Heart left ventricle (tissue), 16 donors: Measurements from ENCODE around the gene HNRNPAB. TPM values are rescaled to one million over a fixed set of nuclear protein-coding genes. Genes with fewer than 3 reads are reported as not detected.
A peak's percentile ranks its signal among the peaks of the same experiment; 100 is the strongest.

Source experiments
- ATAC-seq, 4 donors: fragments of 200-7000 bp; cut with Tn5 transposase; one replicate each; pipeline ENCODE4 v1.9.1; 2020 to 2022; ENCODE audit warnings: moderate library complexity in 4 of 4, mild to moderate bottlenecking in 3 of 4, moderate number of reproducible peaks in 1 of 4
- DNase-seq, 5 donors: peaks; one replicate each; pipeline ENCODE4 v3.0.0-alpha.2; 2020
- H3K27ac ChIP-seq, 12 donors: fragments of 200-600 bp; sonication (generic) in 4 of 12; one replicate each; pipeline versions ENCODE4 v1.5.0 to v1.8.0; 2016 to 2022; ENCODE audit warnings: mild to moderate bottlenecking in 2 of 12
- H3K27me3 ChIP-seq, 9 donors: fragments of 200-600 bp; sonication (generic) in 2 of 9; one replicate each; pipeline versions ENCODE4 v1.5.1 to v1.8.0; 2016 to 2022; ENCODE audit warnings: mild to moderate bottlenecking in 3 of 9
- H3K36me3 ChIP-seq, 9 donors: fragments of 200-600 bp; sonication (generic) in 2 of 9; one replicate each; pipeline versions ENCODE4 v1.5.0 to v1.8.0; 2018 to 2022; ENCODE audit warnings: mild to moderate bottlenecking in 2 of 9
- H3K4me1 ChIP-seq, 12 donors: fragments of 200-600 bp; sonication (generic) in 4 of 12; one replicate each; pipeline versions ENCODE4 v1.5.0 to v1.8.0; 2016 to 2022; ENCODE audit warnings: mild to moderate bottlenecking in 3 of 12
- H3K4me3 ChIP-seq, 12 donors: fragments of 200-600 bp; sonication (generic) in 4 of 12; one replicate each; pipeline versions ENCODE4 v1.5.0 to v1.8.0; 2017 to 2022; ENCODE audit warnings: mild to moderate bottlenecking in 9 of 12, moderate library complexity in 4 of 12
- H3K9me3 ChIP-seq, 12 donors: fragments of 200-600 bp; sonication (generic) in 4 of 12; one replicate each; pipeline versions ENCODE4 v1.5.0 to v1.8.0; 2016 to 2022; ENCODE audit warnings: mild to moderate bottlenecking in 1 of 12
- POLR2A ChIP-seq, 2 donors: fragments of 450-650 bp; IDR thresholded peaks; one replicate each; pipeline ENCODE4 v1.6.1; 2017; ENCODE audit warnings: antibody characterized with exemption in 2 of 2, mild to moderate bottlenecking in 2 of 2, moderate library complexity in 2 of 2
- WGBS, 4 donors: extraction: QIAGEN DNeasy Blood & Tissue Kit in 2 of 4; methylation state at CpG; one replicate each; pipeline versions ENCODE4 v1.1.5 to v1.1.7; 2013 to 2018; 5-methylcytosine and 5-hydroxymethylcytosine counted together
- intact Hi-C, 10 donors: fragments of 100-400 bp; cut with DNase I; formaldehyde crosslinking; loops; one replicate each; pipeline versions ENCODE4 v1.11.1 to v1.14.2; 2022
- polyA plus RNA-seq, 2 donors: library from polyadenylated mRNA; stranded (reverse); fragments of 200-250 nt; gene quantifications; one replicate each; pipeline ENCODE4 v1.2.3, GENCODE V29; 2013
- total RNA-seq, 9 donors: library from RNA; depleted of rRNA in 2 of 9; stranded (reverse); fragments of >200 nt in 2 of 9; fragmentation: NEBNext Ultra II Directional in 3 of 9; extraction: Animal tissue kit (Norgen Biotek cat#: 25700) in 3 of 9; gene quantifications; one replicate each; pipeline versions ENCODE4 v1.1.0 to v1.2.4, GENCODE V29; 2016 to 2023
- TF ChIP-seq, protein P1 (sequence below), 12 donors: fragments of 200-600 bp; sonication (generic) in 4 of 12; IDR thresholded peaks; one replicate each; pipeline versions ENCODE4 v1.5.0 to v1.8.0; 2018 to 2022; ENCODE audit warnings: antibody characterized with exemption in 12 of 12, mild to moderate bottlenecking in 5 of 12
- donor health status: ischemic (EF 13 %, LVEDD 7.1; RV severe dilation, severe dysfunction).
- donor health status: healthy with polysubstance abuse.
- donor health status: DM: no; HTN: yes; CAD: no.
- donor health status: DM: no; HTN: no; CAD: no.
- donor health status: ischemic (EF 25% LVEDD 6.9; RV normal size, moderate dysfunction).
- donor health status: ischemic (EF 25% LVEDD 5.7; RV mildly dilated, moderate dysfunction).
- donor health status: healthy.
- donor health status: DM: yes; HTN: yes; CAD: no.
- donor health status: ischemic (EF 35%, LVEDD 5.7; RV mildly dilated, moderate dysfunction).
- donor health status: nonischemic (EF 11% LVEDD 7.7; RV severe dilation, severe dysfunction).
- donor health status: DM: yes; HTN: yes; CAD: no.
- donor health status: PGD.
- donor health status: ischemic (EF 29% LVEDD 5.4; RV normal size, mild dysfunction).
- donor health status: nonischemic (EF 23%, LVEDD 6.1; RV moderate dilation, normal function).

HNRNPAB gene
- total and polyA plus RNA-seq, 11 donors = 64.2 to 150 (median 86.6) TPM

DNA sequence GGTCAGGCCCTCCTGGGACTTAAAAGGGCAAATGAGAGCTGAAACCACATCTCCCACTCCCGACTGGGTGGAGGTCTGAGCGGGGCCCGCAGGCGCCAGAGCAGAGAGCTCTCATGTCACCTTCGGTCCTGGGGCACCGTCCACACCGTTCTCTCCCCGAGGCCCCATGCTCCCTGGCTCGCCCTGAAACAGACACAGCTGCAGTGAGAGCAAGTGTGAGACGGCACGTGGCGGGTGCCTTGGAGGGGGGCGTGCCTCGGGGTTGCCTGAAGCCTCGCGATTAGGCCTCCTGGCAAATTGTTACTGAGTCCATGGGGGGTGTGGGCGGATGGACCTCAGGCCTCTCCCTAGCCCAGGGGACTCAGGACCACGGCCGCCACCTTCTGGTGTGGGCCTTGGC lies 52.4 kb downstream of the HNRNPAB start:
- TF ChIP-seq, protein P1, sequence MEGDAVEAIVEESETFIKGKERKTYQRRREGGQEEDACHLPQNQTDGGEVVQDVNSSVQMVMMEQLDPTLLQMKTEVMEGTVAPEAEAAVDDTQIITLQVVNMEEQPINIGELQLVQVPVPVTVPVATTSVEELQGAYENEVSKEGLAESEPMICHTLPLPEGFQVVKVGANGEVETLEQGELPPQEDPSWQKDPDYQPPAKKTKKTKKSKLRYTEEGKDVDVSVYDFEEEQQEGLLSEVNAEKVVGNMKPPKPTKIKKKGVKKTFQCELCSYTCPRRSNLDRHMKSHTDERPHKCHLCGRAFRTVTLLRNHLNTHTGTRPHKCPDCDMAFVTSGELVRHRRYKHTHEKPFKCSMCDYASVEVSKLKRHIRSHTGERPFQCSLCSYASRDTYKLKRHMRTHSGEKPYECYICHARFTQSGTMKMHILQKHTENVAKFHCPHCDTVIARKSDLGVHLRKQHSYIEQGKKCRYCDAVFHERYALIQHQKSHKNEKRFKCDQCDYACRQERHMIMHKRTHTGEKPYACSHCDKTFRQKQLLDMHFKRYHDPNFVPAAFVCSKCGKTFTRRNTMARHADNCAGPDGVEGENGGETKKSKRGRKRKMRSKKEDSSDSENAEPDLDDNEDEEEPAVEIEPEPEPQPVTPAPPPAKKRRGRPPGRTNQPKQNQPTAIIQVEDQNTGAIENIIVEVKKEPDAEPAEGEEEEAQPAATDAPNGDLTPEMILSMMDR (IDR thresholded peaks at IDR 0.05) = no peak
- no peak for TF ChIP-seq POLR2A (IDR thresholded peaks at IDR 0.05)
- ATAC-seq (no peak), DNase-seq (peak in 1 of 5 donors; percentile 58)
- Histone ChIP-seq H3K36me3 (no peaks in the 10 kb centered on the region), H3K27me3 (no peaks in the 10 kb centered on the region), H3K4me3 (no peak overlapping the region), H3K27ac (no peak overlapping the region), H3K9me3 (no peaks in the 10 kb centered on the region), H3K4me1 (no peaks in the 10 kb centered on the region)
- 80 to 88% (median 83%) methylated on average over 16 to 19 of the region's 19 CpGs for WGBS, 4 donors
- intact Hi-C loops = no loop called here

DNA sequence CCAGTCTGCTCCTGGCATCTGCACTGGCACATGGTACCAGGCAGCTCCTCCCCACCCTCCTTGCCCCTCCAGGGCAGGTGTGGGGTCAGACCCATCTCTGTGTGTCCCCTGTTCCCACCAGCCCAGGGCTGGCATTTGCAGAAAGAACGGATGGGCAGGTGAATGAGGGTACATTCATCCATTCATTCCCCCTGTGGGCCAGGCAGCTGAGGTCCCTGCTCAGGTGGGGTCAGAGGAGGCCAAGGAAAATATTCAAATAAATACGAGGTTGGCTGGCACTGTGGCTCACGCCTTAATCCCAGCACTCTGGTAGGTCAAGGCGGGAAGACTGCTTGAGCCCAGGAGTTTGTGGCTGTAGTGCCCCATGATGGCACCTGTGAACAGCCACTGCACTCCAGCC lies 53.3 kb downstream of the HNRNPAB start:
- no peaks in the 10 kb centered on the region for H3K9me3 ChIP-seq
- intact Hi-C loops = no loop called here
- 89 to 94% (median 90%) methylated on average over 4 of the region's 4 CpGs for WGBS, 4 donors
- no peaks in the 10 kb centered on the region for H3K36me3 ChIP-seq
- H3K4me3 ChIP-seq = no peak overlapping the region
- no peak for ATAC-seq
- no peaks in the 10 kb centered on the region for H3K27me3 ChIP-seq
- H3K27ac ChIP-seq = no peak overlapping the region
- no peaks in the 10 kb centered on the region for H3K4me1 ChIP-seq
- DNase-seq = no peak
- no peak for TF ChIP-seq POLR2A (IDR thresholded peaks at IDR 0.05)
- TF ChIP-seq, protein P1 (IDR thresholded peaks at IDR 0.05) = no peak

DNA sequence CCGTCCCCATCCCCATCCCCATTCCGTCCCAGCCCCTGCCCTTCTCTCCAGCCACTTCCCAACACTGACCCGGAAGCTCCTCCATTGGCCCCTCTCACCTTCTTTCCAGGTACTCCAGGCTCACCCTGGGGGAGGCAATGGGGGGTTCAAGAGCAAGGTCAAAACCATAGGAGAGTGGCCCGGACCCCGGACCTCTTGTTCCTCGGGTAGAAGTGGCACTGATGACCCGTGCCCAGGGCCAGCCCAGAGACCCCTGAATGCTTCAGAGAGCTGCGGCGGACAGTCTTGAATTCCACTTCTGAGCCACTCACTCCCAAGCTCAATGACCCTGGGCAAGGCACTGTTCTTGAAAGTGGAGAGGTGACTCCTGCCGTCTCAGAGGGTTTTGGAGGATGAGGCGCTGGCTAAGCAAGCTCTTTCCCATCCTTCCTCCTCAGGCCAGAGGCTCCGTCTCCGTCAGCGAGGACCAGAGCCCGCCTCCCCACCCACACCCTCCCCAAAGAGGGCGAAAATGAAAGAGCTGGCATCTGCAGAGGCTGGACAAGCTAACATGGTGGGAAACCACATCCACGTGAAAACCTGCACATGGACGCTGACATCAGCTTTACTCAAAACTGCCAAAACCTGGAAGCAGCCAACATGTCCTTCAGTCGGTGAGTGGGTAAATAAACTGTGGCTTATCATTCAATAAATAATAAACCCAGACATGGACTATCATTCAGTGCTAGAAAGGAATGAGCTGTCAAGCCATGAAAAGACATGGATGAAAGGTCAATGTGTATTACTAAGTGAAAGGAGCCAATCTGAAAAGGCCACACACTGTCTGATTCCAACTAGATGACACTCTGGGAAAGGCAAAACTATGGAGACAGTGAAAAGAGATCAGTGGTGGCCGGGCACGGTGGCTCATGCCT lies 55.5 kb downstream of the HNRNPAB start:
- no peaks in the 10 kb centered on the region for H3K9me3 ChIP-seq
- intact Hi-C loops = no loop called here
- H3K27ac ChIP-seq = no peak overlapping the region
- no peaks in the 10 kb centered on the region for H3K27me3 ChIP-seq
- H3K4me3 ChIP-seq = no peak overlapping the region
- no peaks in the 10 kb centered on the region for H3K36me3 ChIP-seq
- TF ChIP-seq, protein P1 (IDR thresholded peaks at IDR 0.05) = no peak
- no peak for TF ChIP-seq POLR2A (IDR thresholded peaks at IDR 0.05)
- peak in 2 of 5 donors; percentile 13 to 37 for DNase-seq
- 81 to 88% (median 85%) methylated on average over 17 to 21 of the region's 21 CpGs for WGBS, 4 donors
- H3K4me1 ChIP-seq = no peaks in the 10 kb centered on the region
- no peak for ATAC-seq

Other genes with a start within 250 kb of the HNRNPAB start
- gene PROP1, start 208.3 kb upstream of the HNRNPAB start, total RNA-seq = not detected
- gene PROP1, start 208.3 kb upstream of the HNRNPAB start, polyA plus RNA-seq = not detected
- 1 to 10 TPM; 1.9 to 6.6 (median 2.1) TPM for gene N4BP3, start 91.0 kb upstream of the HNRNPAB start, total RNA-seq
- 1 to 10 TPM; 2.9 to 4.6 TPM for gene N4BP3, start 91.0 kb upstream of the HNRNPAB start, polyA plus RNA-seq
- 10 to 100 TPM; 26.4 to 42.2 (median 32.7) TPM for gene RMND5B, start 73.5 kb upstream of the HNRNPAB start, total RNA-seq
- gene RMND5B, start 73.5 kb upstream of the HNRNPAB start, polyA plus RNA-seq = 10 to 100 TPM; 29.9 to 40.4 TPM
- gene NHP2, start 50.6 kb upstream of the HNRNPAB start, total RNA-seq = 100 to 1,000 TPM in 3 of 9 donors, 10 to 100 TPM in 6; 60.9 to 196 (median 75.2) TPM
- 100 to 1,000 TPM in 1 of 2 donors, 10 to 100 TPM in 1; 92.0 to 320 TPM for gene NHP2, start 50.6 kb upstream of the HNRNPAB start, polyA plus RNA-seq
- not detected for gene GMCL2, start 17.2 kb upstream of the HNRNPAB start, total RNA-seq
- gene GMCL2, start 17.2 kb upstream of the HNRNPAB start, polyA plus RNA-seq = not detected
- gene PHYKPL, start 28.3 kb downstream of the HNRNPAB start, total RNA-seq = 10 to 100 TPM; 33.3 to 56.2 (median 38.6) TPM
- gene PHYKPL, start 28.3 kb downstream of the HNRNPAB start, polyA plus RNA-seq = 10 to 100 TPM; 21.3 to 41.8 TPM